ENCODE data around the gene CEP68.

GRCh38 chr2:65130664-65131175 is 74.5 kb downstream of the CEP68 start:
- TF ChIP-seq POLR2A (IDR thresholded peaks at IDR 0.05) (no peak), CTCF (IDR thresholded peaks at IDR 0.05) (no peak)
